Stomach (tissue), 9 donors: ENCODE measurements around the gene SERBP1. TPM values are rescaled to one million over a fixed set of nuclear protein-coding genes. Genes with fewer than 3 reads are reported as not detected.

Experiments used
- DNase-seq, 2 donors: peaks; one replicate each; pipeline versions ENCODE4 v3.0.0 to v3.0.0-alpha.2; 2013 to 2019
- H3K27ac ChIP-seq, 5 donors: fragments of 200-600 bp in 4 of 5; sonication (generic) in 4 of 5; one replicate each; pipeline ENCODE4 v1.5.1; 2013 to 2019; ENCODE audit warnings: mild to moderate bottlenecking in 1 of 5, moderate library complexity in 1 of 5
- H3K27me3 ChIP-seq, 3 donors: fragments of 200-600 bp; sonication (generic); one replicate each; pipeline ENCODE4 v1.5.1; 2017 to 2019; ENCODE audit warnings: mixed run types in 1 of 3
- H3K36me3 ChIP-seq, 4 donors: fragments of 200-600 bp; sonication (generic); 1 replicate in 3 of 4; 2 replicates in 1 of 4; pipeline ENCODE4 v1.5.1; 2016 to 2019
- H3K4me1 ChIP-seq, 4 donors: fragments of 200-600 bp; sonication (generic); one replicate each; pipeline ENCODE4 v1.5.1; 2016 to 2019
- H3K4me3 ChIP-seq, 4 donors: fragments of 200-600 bp; sonication (generic) in 3 of 4; one replicate each; pipeline ENCODE4 v1.5.1; 2016 to 2019; ENCODE audit warnings: mild to moderate bottlenecking in 1 of 4
- H3K9me3 ChIP-seq, 4 donors: fragments of 200-600 bp; sonication (generic); one replicate each; pipeline ENCODE4 v1.5.1; 2016 to 2019
- CTCF ChIP-seq, 7 experiments: fragments of 450-650 bp in 4 of 7; fragments of 200-600 bp in 3 of 7; sonication (generic) in 3 of 7; IDR thresholded peaks; one replicate each; pipeline ENCODE4 v1.5.1; 2016 to 2019; ENCODE audit warnings: antibody characterized with exemption in 7 of 7, control low read depth in 2 of 7, mild to moderate bottlenecking in 1 of 7
- EP300 ChIP-seq: sonication (generic); formaldehyde crosslinking; IDR thresholded peaks from one replicate; pipeline ENCODE4 v1.6.1; 2017; ENCODE audit warnings: antibody characterized with exemption
- POLR2A ChIP-seq, 4 donors: fragments of 450-650 bp; IDR thresholded peaks; one replicate each; pipeline ENCODE4 v1.6.1; 2016; ENCODE audit warnings: antibody characterized with exemption in 4 of 4, control low read depth in 2 of 4, mild to moderate bottlenecking in 1 of 4, moderate library complexity in 1 of 4
- POLR2AphosphoS5 ChIP-seq, 3 donors: sonication (generic); formaldehyde crosslinking; IDR thresholded peaks; one replicate each; pipeline ENCODE4 v1.6.1; 2016; ENCODE audit warnings: antibody characterized with exemption in 3 of 3
- WGBS, 5 donors: extraction: QIAGEN DNeasy Blood & Tissue Kit in 3 of 5; methylation state at CpG; one replicate each; pipeline versions ENCODE4 v1.1.5 to v1.1.7; 2013 to 2018; 5-methylcytosine and 5-hydroxymethylcytosine counted together
- intact Hi-C: fragments of 100-400 bp; cut with DNase I; formaldehyde crosslinking; loops from one replicate; pipeline ENCODE4 v1.15.1; 2023; ENCODE audit warnings: low total_unique reads
- polyA plus RNA-seq, 3 donors: library from polyadenylated mRNA; stranded (reverse); fragments of 200-250 nt; gene quantifications; one replicate each; pipeline ENCODE4 v1.2.3, GENCODE V29; 2013
- total RNA-seq, 5 donors: library from RNA; depleted of rRNA; stranded (reverse); fragments of >200 nt; gene quantifications; one replicate each; pipeline versions ENCODE4 v1.1.0 to v1.2.3, GENCODE V29; 2014 to 2016
- donor health status: healthy with polysubstance abuse.
- donor health status: Bipolar disorder and iron deficiency.
- donor health status: healthy.

Gene SERBP1
- total and polyA plus RNA-seq, 8 donors: 66.1 to 240 (median 130) TPM

DNA sequence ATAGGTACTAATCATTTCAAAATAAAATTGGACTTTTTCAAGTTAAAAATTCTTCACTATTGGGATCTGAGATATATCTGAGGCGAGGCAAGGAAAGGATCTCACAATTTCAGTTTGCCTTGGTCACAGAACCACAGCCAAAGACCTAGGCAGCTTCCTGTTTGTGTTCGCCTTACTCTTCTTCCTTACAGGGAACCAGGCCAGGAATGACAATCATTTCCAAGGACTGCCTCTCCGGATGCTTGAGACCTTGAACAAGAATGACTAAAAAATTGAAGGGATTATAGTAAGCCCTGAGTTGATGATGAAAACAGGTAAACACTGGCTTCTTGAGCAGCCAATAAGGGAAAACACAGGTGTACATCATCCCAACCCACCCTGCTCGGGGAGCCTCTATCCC lies 35.2 kb upstream of the SERBP1 start:
- TF ChIP-seq CTCF (IDR thresholded peaks at IDR 0.05): no peak
- no peak for TF ChIP-seq POLR2A (IDR thresholded peaks at IDR 0.05)
- no peak for TF ChIP-seq EP300
- no peak for TF ChIP-seq POLR2AphosphoS5 (IDR thresholded peaks at IDR 0.05)
- Histone ChIP-seq H3K4me3 (no peak overlapping the region), H3K9me3 (no peaks in the 10 kb centered on the region), H3K27me3 (no peaks in the 10 kb centered on the region), H3K27ac (no peak overlapping the region), H3K4me1 (peaks cover 0 to 10% (median 4%) of the 10 kb centered on the region in 4 donors), H3K36me3 (no peaks in the 10 kb centered on the region)
- intact Hi-C loops: no loop called here
- 71 to 82% (median 80%) methylated on average over 4 of the region's 4 CpGs for WGBS, 5 donors
- DNase-seq: no peak

DNA sequence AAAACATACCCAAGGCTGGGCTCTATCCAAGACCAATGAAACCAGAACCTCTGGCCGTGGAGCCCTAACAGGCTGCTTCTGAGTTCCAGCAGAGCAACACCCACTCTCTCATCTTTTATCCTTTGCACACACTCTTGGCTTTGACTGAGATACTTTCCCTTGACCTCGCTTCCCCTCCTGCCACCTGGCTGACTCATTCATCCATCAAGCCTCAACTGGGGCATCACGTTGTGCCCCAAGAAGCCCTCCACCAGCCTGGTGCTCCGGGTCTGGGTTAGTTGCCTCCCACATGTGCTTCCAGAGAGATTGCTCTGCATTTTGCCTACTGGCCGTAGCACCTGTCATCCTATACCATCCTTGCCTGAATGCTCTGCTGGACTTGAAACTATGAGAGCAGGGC lies 34.5 kb upstream of the SERBP1 start:
- Histone ChIP-seq H3K4me3 (no peak overlapping the region), H3K27me3 (no peaks in the 10 kb centered on the region), H3K36me3 (no peaks in the 10 kb centered on the region), H3K27ac (no peak overlapping the region), H3K4me1 (peaks cover 0 to 10% (median 4%) of the 10 kb centered on the region in 4 donors), H3K9me3 (no peaks in the 10 kb centered on the region)
- DNase-seq: no peak
- TF ChIP-seq CTCF (IDR thresholded peaks at IDR 0.05): no peak
- no peak for TF ChIP-seq POLR2A (IDR thresholded peaks at IDR 0.05)
- no peak for TF ChIP-seq POLR2AphosphoS5 (IDR thresholded peaks at IDR 0.05)
- TF ChIP-seq EP300: no peak
- 84 to 95% (median 92%) methylated on average over 5 of the region's 5 CpGs for WGBS, 5 donors
- intact Hi-C loops: no loop called here

DNA sequence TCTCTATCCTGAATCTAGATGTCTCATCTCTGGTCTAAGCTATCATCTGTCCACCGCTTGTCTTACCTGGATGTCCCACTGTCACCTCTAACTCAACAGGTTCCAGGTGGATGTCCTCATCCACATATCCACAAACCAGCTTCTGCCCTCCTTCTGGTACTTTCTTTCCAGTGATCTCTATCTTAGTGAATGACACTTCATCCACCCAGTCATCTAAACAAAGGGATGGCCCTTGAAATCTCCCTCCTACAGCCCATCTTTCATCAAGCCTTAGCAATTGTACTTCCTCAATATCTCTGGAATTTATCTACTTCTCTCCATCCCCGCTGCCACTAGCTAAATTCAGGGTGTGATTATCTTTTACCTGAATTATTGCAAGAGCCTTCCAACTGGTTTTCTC lies 33.9 kb upstream of the SERBP1 start:
- intact Hi-C loops: no loop called here
- H3K36me3 ChIP-seq: no peaks in the 10 kb centered on the region
- TF ChIP-seq POLR2AphosphoS5 (IDR thresholded peaks at IDR 0.05) (no peak), EP300 (no peak), CTCF (IDR thresholded peaks at IDR 0.05) (no peak), POLR2A (IDR thresholded peaks at IDR 0.05) (no peak)
- no peaks in the 10 kb centered on the region for H3K27me3 ChIP-seq
- H3K27ac ChIP-seq: no peak overlapping the region
- no peak overlapping the region for H3K4me3 ChIP-seq
- WGBS, 5 donors: 85 to 94% (median 92%) methylated on average over 2 of the region's 2 CpGs
- H3K9me3 ChIP-seq: no peaks in the 10 kb centered on the region
- no peak for DNase-seq
- H3K4me1 ChIP-seq: peaks cover 0 to 10% (median 4%) of the 10 kb centered on the region in 4 donors

GRCh38 chr1:67463298-67463955 lies 33.2 kb upstream of the SERBP1 start:
- no peak for DNase-seq
- Histone ChIP-seq H3K27me3 (no peaks in the 10 kb centered on the region), H3K4me3 (no peak overlapping the region), H3K36me3 (no peaks in the 10 kb centered on the region), H3K27ac (no peak overlapping the region), H3K9me3 (no peaks in the 10 kb centered on the region), H3K4me1 (peaks cover 0 to 10% (median 4%) of the 10 kb centered on the region in 4 donors)
- no peak for TF ChIP-seq POLR2AphosphoS5 (IDR thresholded peaks at IDR 0.05)
- TF ChIP-seq POLR2A (IDR thresholded peaks at IDR 0.05): no peak
- no peak for TF ChIP-seq EP300
- no peak for TF ChIP-seq CTCF (IDR thresholded peaks at IDR 0.05)
- WGBS, 5 donors: 81 to 89% (median 88%) methylated on average over 7 of the region's 7 CpGs
- intact Hi-C loops: no loop called here
